GM12875 (cell line): ENCODE measurements around the gene MAFF.
"Not testable (repeated sequence)": the region's sequence is repeated elsewhere in the genome, so short reads cannot be mapped to it uniquely, and the experiment has no call there.

Experiments used
- H3K4me3 ChIP-seq: one replicate; pipeline ENCODE4 v1.5.1; 2011; ENCODE audit warnings: low read depth, low read length, control low read depth
- TF ChIP-seq, protein P1 (sequence below): IDR thresholded peaks from 2 replicates; pipeline ENCODE4 v1.5.1; 2011; ENCODE audit warnings: low read depth, mild to moderate bottlenecking, control low read depth, inconsistent platforms, low read length, moderate library complexity, borderline replicate concordance; ENCODE audit not compliant: insufficient read depth

MAFF gene

DNA sequence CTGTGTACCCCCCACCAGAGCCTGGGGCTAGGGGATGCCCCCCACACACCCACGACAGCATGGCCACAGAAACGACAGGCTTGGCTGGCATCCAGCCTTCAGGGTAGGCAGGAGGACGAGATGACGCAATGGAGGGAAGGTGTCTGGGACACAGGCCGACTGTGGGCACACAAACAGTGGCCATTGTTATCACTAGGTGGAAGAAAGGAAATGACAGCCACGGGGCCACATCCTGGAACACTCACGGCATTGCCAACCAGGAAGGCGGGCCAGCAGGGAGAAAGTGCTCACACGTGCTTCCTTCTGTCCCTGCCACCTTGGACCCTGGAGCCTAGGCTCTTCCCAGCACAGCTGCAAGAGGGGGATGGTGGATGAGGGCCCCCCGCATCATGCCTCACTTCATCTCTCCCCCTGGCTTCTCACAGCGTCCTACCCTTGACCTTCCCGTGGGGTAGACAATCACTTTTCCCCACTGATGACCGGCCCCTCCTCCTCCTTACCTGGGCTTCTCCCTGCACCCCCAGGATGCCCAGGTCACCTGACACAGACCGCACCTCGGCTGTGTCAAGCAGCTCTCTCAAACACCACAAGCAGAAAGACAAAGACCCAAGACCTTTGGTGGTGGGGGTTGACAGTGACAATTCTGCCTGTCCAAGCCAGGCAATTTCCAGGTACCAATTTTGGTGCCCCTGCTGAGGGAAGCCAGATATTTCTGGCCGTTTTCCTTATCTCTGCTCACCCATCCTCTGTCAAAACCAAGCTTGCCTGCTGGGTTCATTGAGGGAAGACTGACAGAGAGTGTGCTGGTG is 28.8 kb upstream of the MAFF start:
- TF ChIP-seq, protein P1, sequence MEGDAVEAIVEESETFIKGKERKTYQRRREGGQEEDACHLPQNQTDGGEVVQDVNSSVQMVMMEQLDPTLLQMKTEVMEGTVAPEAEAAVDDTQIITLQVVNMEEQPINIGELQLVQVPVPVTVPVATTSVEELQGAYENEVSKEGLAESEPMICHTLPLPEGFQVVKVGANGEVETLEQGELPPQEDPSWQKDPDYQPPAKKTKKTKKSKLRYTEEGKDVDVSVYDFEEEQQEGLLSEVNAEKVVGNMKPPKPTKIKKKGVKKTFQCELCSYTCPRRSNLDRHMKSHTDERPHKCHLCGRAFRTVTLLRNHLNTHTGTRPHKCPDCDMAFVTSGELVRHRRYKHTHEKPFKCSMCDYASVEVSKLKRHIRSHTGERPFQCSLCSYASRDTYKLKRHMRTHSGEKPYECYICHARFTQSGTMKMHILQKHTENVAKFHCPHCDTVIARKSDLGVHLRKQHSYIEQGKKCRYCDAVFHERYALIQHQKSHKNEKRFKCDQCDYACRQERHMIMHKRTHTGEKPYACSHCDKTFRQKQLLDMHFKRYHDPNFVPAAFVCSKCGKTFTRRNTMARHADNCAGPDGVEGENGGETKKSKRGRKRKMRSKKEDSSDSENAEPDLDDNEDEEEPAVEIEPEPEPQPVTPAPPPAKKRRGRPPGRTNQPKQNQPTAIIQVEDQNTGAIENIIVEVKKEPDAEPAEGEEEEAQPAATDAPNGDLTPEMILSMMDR = no peak
- H3K4me3 ChIP-seq = no peak overlapping the region

DNA sequence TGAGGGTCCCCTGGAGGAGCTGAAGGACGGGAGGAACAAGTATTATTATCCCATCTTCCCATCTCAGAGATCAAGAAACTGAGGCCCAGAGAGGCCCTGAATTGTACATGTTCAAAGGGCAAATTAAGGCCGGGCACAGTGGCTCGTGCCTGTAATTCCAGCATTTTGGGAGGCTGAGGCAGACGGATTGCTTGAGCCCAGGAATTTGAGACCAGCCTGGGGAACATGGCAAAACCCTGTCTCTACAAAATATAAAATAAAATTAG is 28.2 kb upstream of the MAFF start:
- no peak overlapping the region for H3K4me3 ChIP-seq
- TF ChIP-seq, protein P1 = no peak

DNA sequence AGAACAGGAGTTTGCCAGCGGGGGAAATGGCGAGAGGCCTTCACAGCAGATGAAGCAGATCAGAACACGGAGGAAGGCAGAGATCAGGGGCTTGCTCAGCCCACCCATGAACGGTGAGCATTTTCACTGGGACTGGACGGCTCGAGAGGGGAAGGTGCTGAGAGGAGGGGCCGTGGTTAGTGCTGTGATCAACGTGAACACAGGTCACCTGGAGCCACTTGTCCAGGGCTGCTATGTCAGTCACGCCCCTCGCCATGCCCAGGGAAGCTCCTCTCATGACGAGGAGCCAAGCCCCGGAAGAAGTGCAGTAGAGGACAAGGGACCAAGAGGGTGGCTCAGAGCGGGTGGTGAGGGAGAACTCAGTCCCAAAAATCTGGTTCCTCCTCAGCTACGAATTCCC is 27.2 kb upstream of the MAFF start:
- H3K4me3 ChIP-seq = no peak overlapping the region
- TF ChIP-seq, protein P1 = no peak

DNA sequence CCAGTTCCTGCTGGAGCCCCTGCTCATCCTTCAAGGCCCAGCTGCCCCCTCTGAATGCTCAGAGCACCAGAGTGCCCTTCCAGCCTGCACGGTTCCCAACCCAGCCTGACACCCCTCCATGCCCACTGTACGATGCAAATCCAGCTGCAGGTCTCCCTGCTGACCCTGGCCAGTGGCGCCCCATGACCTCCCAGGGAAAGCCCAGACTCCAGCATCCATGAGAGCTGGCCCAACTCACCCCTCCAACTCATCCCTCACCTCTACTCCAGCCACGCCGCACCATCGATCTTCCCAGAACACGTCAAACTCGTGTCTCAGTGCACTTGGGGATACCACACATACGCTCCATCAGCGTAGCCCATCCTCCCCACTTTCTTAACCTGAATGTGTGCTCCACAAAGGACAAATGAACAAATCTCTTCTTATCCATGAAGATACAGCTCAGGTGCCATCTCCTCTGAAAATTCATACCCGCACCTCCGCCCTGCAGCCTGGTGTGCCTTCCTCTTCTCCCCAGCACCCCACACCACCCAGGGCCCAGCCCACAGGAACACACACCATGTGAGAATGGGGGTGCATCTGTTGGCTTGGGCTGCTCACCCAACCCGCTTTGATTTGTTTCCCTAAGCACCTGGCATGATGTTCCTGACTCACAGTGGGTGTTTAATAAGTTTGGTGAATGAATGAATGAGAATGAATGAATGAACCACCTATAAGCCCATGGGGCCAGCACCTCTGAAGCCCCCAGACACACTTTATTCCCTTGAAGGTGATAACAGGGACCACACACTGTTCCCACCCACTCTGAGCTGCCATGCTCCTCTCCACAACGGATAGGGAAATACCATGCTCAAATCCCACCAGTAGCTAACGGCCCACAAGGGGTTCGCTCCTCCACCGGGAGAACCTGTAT is 26.3 kb upstream of the MAFF start:
- TF ChIP-seq, protein P1 = no peak
- H3K4me3 ChIP-seq = no peak overlapping the region

DNA sequence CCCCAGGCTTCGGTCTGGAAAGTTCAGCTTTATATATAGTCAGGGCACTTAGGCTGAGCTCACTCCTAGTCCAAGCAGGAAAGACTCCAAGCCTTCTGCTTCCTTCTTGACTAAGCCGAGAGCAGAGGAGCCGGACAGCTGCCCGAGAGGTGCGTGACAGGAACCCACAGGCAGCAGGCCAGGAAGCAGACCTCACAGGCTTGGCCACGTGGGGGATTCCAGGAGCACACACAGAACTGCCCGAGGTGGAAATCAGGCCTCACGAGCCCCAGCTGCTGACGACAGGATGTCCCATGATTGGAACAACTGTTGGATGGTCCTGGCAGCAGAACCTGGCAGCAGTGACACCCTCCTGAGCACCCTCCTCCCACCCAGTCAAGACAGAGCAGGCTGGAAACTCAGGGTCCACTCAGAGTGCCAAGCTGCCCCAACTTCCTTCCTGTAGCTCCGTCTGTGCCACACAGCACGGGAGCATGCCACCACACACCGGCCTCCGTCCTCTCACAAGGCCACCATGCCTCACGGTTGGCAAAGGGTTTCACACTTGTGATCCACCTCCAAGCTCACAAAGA is 25.5 kb upstream of the MAFF start:
- TF ChIP-seq, protein P1 = no peak
- no peak overlapping the region for H3K4me3 ChIP-seq

DNA sequence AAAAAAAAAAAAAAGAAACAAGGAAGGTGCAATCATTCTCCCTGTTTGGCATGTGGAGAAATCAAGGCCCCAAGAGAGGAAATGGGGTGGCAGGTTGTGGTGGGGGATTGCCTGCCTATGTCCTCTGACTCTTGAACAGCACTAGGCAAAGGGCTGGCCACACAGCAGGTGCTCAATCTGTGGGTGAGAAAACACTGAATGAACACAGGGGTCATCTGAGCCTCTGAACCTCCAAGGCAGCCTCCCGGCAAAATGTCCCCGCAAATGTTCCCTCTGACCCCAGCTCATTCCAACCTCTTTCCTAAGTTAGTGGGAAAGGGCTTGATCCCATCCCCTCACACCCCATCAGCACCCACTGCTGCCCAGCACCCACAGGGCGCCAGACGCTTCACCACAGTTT is 24.8 kb upstream of the MAFF start:
- no peak overlapping the region for H3K4me3 ChIP-seq
- TF ChIP-seq, protein P1 = no peak

DNA sequence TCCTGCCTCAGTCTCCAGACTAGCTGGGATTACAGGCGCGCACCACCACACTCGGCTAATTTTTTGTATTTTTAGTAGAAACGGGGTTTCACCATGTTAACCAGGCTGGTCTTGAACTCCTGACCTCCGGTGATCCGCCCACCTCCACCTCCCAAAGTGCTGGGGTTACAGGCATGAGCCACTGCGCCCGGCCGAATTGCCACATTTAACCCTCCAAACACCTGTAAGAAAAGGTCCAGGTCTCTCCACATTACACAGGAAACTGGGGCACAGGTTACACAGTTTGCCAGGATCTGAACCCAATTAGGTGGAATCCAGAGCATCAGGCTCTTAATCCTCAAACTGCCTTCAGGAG is 24.2 kb upstream of the MAFF start:
- H3K4me3 ChIP-seq = not testable (repeated sequence)
